GM18867 (cell line): ENCODE data around the gene SLC25A25.
"Not testable (repeated sequence)": the region's sequence is repeated elsewhere in the genome, so short reads cannot be mapped to it uniquely, and the experiment has no call there.

Source experiments
- ATAC-seq: cut with Tn5 transposase; IDR thresholded peaks from one replicate; pipeline ENCODE4 v1.9.1; 2021; ENCODE audit warnings: mild to moderate bottlenecking, moderate library complexity; ENCODE audit not compliant: unreplicated experiment

The SLC25A25 gene

DNA sequence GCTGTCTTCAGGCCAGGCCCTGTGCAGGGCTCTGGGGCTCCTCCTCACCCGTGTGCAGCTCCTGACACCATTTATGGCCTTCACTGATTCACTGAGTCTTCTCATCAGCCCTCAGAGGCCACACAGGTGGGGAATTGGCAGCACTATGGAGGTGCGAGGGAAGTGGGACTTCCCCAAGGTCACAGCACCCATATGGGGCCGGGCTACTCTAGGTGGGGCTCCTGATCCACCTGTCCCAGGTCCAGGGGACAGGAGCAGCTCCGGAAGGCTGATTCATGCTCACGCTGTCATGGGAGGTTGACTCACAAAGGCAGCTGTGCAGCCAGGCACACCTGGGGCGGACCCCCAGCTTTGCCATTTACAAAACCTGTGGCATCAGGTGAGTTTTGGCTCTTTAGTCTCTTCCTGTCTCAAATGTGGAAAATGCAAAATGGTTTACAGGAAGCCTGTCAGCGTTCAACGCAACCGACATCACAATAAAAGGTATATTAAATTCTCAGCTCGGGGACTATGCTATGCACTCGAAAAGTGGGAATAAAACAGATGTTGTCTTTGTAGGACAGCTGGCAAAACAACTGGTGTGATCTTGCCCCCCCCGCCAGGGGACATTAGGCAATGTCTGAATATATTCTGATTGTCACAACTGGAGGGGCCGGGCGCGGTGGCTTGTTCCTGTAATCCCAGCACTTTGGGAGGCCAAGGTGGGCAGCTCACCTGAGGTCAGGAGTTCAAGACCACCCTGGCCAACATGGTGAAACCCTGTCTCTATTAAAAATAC lies 15.9 kb upstream of the SLC25A25 start:
- ATAC-seq = no peak

DNA sequence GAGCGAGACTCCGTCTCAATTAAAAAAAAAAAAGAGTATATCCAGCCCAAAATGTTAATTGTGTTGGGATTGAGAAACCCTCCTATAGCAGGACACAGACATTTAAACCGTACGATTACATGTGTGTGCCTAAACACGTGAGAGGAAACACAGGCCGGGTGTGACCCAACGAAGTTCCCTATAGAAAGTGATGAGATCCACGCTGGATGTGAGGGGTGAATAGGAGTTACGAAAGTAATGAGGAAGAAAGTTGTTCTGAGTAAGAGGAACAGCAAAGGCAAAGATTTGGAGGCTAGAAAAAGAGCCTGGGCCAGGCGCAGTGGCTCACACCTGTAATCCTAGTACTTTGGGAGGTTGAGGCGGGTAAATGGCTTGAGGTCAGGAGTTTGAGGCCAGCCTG lies 14.5 kb upstream of the SLC25A25 start:
- ATAC-seq = no peak

DNA sequence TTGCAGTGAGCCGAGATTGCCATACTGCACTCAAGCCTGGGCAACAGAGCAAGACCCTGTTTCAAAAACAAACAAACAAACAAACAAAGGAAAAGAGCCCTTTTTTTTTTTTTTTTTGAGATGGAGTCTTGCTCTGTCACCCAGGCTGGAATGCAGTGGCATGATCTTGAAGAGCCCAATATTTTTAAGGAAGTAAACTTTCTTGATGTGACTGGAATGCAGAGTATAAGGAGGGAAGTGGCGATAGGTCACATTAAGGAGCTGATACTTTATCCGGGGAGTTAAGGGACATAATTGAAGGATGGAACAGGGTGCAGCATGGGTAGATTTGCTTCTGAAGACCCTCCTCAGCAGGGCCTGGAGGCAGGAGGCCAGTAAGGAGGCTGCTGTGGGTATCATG lies 13.9 kb upstream of the SLC25A25 start:
- ATAC-seq = no peak

DNA sequence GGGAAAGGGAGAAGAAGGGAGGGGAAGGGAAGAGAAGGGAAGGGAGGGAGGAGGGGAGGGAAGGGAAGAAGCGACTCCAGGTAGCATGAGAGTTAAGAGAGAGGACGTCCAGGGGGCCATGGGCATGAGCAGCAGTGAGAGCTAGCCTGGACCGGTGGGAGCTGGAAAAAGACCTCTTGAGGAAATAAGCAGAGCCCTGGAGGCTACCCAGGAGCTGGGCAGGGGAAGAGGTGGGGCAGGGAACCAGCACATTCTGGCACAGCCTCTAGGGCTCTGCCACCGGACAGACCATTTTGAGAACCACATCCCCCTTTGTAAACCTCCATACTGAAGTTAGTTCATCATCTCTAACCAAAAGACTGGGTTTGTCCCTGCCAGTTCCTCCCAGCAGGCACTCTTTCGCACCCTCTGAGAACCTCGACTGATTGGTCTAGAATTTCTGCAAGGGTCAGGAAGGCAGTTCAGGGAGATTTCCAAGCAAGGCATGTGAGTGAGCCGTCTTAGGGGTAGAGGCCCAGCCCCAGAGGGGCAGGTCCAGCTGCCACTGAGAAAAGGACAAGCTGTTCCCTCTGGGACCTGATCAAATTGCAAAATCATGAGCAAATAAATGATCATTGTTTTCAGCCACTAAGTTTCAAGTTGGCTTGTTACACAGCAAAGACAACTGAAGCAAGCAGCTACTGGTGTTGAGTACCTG lies 12.5 kb upstream of the SLC25A25 start:
- ATAC-seq = no peak

DNA sequence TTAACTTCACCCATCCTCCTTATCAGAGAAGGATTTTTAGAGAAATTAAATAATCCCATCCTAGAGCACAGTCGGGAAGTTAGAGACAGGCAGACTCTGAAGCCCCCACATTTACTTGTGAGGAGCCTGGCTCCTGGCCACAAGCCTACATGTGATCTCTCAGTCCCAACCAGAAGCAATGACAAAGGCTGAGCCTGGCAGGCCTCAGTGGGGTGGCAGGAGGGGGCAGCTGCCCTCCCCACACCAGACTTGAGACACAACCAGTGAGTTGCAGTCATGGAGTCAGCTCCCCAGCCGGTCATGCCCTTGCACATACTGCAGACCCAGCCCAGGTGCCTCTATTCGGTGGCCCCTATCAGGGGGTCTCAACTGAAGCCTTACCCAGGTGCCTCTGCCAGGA lies 11.9 kb upstream of the SLC25A25 start:
- ATAC-seq = no peak

DNA sequence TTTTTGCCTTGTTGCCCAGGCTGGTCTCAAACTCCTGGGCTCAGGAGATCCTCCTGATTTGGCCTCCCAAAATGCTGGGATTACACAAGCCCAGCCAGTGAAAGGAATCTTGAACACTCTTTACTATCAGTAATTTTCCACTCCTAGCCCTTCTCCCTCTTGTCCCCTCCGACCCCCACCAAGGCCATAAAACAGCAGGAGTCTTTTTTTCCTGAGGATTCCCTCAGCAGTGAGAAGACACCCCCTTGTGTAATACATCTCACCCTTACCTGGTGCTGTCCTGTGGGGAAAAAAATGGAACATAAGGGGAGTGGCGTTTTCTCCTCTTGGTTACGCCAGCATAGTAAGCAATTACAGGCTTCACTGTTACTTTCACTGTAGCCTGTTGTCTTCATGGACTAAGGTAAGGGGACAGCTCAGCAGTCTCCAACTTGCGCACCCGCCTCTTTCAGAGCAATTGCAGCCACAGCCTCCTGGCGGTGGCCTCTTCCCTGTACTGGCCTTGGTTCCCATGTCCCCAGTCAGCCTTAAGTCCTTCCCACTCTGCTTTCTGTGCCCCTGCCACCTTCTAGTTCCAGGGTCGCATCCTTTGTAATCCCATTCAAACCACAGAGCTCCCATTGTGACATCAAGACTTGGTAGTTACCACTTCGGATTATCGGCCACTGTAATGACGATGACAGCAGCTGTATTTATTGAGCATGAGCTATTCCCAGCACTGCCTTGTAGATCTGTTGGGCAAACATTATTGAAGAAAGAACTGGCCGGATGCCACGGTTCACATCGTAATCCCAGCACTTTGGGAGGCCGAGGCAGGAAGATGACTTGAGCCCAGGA lies 10.9 kb upstream of the SLC25A25 start:
- no peak for ATAC-seq

DNA sequence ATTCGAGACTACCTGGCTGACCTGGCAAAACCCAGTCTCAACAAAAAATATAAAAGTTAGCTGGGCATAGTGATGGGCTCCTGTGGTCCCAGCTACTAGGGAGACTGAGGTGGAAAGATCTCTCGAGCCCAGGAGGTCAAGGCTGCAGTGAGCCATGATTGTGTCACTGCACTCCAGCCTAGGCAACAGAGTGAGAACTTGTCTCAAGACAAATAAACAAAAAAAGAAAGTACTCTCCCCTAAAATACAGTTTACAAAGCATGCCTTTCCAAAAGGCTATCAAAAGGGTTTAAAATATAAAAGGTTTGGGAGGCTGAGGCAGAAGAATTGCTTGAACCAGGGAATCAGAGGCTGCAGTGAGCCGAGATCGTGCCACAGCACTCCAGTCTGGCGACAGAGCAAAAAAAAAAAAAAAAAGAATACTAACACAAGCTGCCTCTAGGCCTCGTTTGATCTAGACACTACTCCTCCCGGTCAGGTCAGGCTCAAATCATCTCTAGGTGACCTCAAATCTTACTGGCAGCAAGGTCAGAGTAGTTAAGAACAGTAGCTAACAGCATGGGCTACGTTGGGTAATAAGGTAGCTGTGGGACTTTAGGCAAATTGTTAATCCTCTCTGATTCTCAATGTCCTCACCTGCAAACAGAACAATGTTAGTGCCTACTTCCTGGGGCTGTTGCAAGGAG lies 10.2 kb upstream of the SLC25A25 start:
- ATAC-seq = no peak

DNA sequence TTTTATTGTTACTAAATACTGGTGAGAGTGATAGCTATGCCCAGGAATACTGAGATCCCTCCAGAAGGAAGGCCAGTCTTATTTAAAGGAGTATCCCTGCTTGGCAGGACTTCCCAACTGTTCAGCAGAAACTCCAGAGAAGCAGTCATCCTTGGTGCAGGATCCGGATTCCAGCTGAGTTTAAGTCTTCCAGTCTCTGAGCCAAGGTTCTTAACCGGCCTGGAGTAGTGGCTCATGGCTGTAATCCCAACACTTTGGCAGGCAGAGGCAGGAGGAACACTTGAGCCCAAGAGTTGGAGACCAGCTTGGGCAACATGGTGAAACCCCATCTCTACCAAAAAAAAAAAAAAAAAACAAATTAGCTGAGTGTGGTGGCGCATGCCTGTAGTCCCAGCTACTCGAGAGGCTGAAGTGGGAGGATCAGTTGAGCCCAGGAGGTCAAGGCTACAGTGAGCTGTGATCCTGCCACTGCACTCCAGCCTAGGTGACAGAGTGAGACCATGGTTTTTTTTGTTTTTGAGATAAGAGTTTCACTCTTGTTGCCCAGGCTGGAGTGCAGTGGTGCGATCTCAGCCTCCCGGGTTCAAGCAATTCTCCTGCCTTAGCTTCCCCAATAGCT lies 8.6 kb upstream of the SLC25A25 start:
- no peak for ATAC-seq

DNA sequence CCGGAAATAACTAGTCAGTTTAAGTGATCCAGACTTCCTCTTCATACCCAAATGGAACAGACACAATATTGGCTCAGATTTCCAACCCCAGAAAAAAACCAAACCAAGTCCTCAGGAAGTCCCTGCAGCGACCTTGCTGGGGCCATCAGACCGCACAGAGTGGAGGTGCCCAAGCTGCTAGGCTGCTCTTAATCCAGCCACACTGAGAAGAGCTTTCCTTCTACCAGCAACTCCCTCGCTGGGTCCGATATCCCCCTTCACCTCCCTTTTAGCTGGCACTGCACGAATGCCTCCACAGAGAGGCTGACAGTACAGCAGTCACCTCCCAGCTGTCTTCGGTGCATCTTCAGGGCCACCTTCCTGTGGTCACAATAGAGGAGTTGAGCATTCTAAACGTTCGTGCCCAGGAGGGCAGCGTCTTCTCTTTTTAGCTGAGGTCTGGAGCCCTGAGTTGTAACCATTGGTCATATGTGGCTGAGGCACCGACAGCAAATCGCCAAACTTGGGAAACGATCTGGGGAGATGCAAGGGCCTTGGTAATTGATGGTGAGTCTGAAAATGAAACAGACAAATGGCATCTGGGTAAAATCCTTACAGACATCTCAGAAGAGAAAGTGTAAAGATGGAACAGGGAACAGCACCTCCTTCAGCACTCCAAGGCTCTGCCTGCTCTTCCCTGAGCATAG lies 6.6 kb upstream of the SLC25A25 start:
- no peak for ATAC-seq

DNA sequence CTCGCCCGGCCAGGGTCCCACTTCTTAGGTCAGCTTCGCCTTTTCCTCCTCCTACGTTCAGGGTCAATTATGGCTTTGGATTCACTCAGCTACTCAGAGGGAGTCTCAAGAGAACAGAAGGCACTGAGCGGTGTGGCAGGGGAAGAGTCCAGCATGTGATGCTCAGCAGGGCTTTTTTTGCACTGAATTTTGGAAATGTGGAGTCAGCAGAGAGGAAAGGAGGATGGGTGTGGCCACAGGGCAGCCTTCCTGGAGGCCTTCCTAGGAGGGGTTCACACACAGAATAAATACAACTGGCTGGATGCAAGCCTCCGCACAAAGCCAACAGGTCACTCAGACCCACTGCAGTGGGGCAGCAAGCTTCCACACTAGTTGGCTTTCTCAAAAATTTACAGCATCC lies 5.8 kb upstream of the SLC25A25 start:
- no peak for ATAC-seq

DNA sequence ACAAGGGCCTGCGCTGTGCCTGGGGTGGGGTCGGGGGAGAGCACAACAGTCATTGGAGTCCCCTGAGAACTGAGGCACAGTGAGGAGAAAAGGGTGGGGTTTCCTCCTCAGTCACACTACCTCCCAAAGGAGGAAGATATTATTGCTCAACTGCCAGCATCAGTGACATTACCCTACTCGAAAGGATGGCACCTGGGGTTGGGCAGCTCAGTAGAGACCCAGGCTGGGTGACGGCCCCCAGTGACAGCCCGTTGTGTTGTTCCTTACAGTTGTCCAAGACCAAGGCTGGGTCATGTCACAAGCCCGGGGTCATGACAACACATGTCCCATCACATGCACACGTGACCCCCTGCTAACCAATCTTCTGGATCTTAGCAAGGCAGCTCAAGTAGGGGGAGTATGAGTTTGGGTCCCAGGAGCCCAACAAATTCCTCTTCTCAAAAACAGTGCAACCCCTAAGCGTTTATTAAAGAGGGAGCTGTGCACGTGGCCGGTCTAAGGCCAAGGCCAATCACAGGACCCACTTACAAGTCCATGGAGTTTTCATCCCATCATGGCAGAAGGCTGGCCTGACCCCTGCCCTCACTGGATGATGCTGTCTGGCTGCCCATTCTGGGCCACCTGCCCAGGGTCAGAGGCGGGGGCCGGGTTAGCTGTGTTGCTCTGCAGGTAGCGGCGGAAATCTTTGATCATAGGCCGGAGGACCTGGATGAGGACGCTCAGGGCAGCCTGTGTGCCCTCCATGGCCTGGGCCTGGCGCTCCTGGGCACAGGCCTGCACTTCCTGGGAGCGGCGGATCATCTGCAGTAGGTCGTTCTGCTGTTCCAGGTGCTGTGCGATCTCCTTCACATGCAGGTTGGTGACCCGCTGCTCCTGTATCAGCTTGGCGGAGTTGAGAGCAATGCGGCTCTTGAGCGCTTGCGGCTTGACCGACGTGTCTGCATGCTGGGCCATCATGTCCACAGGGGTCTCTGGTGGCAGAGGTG lies 4.9 kb upstream of the SLC25A25 start:
- ATAC-seq = no peak

DNA sequence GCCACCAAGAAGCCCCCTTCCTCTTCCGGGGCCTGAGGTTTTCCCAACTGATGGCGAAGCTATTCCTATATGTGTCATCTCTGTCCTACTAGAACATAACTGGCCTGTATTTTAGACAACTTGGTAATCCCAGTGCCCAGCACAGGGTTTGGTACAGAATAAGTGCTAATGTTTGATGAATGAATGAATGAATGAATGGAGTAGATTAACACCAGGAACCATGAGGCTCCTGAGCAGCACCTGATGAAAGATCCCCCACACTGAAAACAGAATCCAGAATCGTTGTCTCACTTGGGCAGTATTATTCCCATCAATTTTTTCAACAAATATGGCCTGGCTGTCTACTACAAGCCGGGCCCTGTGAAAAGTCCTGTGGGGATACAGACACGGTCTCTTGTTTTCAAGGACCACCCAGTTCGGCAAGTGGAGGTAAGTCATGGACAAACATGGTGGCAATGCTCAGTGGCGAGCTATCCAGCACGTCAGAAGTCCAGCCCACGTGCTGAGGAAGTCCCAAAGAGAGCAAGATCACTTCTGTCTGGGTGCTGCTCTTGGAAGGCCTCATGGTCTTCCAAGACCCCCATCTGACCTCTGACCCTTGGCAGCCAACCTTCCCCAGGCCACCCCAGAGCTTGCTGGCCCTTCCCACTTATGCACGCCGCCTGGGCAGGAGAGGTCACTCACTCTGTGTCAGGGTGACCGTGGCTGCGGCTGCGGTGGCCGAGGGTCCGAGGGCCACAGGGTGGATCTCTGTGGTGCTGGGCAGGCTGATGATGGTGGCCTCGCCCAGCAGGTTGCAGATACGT lies 1.9 kb upstream of the SLC25A25 start:
- no peak for ATAC-seq

DNA sequence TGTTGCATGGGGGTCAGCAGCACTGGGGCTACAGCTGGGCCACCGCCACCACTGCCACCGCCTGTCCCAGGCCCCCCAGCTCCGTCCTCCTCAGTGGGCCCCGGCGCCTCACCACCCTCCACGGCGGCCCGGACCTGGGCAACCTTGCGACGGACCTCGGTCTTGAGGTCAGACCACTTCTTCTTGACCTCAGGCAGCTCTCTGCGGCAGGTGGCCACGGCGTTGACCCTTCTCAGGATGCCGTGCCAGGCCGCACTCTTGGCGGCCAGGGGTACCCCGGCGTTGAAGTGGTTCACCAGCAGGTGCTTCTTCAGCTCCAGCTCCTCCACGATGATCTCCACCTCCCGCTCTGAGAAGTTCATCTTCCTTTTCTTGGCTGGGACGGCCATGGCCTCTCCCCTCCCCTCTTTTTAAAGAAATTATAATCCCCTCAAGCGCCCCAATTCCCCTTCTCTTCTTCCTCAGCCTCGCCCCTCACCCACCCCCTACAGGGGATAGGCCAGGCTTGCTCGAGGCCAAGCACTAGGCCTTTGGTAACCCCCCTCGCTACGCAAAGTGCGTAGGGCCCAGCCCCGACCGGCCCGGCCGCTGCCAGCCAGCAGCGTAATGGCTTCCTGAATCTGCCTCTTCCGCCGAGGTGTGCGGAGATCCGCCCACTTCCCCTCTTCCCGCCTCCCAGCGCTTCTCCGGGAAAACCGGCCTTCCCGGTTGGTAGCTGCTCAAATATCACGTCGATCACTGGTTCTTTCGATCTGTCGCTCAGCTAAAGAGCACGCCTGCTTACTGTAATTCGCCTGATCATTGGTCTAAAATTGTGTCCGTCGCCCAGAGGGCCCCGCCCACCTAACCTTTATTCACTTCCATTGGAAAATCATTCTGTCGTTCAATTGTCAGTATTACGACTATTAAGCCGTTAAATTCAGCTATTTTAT lies 1.1 kb upstream of the SLC25A25 start, which contains the start of gene NAIF1:
Gene NAIF1, minus strand, starts transcription at position 608 of the 932 bp plus-strand sequence. Its CDS starts 219 bp downstream, at position 389.
- peak; percentile 62 for ATAC-seq

DNA sequence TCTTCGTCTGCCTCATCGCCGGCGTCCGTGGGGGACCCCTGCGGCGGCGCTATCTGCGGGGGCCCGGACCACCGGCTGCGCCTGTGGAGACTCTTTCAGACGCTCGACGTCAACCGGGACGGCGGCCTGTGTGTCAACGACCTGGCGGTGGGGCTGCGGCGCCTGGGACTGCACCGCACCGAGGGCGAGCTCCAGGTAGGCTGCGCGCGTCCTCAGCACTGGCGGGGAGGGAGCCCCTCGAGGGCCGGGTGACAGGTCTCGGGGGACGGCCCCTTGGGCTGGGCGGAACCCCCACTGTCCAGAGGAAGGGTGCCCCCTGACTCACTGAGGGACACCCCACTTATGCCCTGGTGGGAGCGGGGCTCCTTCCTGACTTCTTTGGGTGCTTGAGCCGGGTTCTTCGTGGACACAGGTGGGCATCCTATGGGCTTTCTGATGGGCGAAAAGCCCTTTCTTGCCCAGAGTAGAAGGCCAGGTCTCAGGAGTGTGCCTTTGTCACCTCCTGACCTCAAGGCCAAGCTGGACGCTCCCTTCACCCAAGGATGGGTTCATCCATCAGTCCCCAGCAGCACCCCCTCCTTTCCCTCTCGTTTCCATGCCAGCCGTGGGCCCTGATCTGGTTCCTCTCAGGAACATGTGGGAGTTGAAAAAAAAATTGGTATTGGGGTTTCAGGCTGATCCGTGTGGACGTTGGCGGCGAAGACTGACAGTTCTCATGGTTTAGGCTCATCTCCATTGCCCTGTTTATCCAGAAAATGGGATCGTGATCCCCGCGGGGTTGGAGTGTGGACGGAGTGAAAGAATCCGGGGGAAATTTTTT lies 564 bp downstream of the SLC25A25 start:
- peak; percentile 15 for ATAC-seq

DNA sequence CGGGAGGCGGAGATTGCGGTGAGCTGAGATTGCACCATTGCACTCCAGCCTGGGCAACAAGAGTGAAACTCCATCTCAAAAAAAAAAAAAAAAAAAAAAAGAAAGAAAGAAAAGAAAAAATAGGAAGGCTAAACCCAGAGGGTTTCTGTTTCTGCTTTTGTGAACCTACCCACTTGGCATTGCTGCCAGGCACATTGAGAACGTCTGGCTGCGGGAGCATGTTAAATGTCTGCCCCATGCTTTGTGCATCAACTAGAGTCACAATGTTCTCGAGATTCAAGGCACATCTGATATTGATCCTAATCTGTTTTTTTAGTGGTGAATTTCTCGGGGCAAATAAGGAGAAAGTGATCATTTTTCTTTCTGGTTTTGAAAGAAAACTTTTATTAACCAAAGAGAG lies 2.8 kb downstream of the SLC25A25 start:
- ATAC-seq = no peak

DNA sequence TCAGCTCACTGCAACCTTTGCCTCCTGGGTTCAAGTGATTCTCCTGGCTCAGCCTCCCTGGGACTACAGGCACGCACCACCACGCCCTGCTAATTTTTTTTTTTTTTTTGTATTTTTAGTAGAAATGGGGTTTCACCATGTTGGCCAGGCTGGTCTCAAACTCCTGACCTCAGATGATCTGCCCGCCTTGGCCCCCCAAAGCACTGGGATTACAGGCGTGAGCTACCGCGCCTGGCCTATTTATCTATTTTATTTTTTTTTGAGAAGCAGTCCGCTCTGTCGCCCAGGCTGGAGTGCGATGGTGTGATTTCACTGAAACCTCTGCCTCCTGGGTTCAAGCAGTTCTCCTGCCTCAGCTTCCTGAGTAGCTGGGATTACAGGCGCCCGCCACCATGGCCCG lies 3.4 kb downstream of the SLC25A25 start:
- ATAC-seq = not testable (repeated sequence)
